Measurements from ENCODE around the gene LEF1. TPM values are rescaled to one million over a fixed set of nuclear protein-coding genes. Genes with fewer than 3 reads are reported as not detected.

The LEF1 gene
- total RNA-seq, 5 donors from 2014 or later (not counting 1 experiment from before 2014, with no cell fraction given): 412 to 776 (median 500) TPM

GRCh38 chr4:108135549-108136209 is 33.1 kb downstream of the LEF1 start:
- Mint-ChIP-seq H3K9me3 (no peaks in the 10 kb centered on the region), H3K36me3 (peaks cover 45% of the 10 kb centered on the region), H3K27ac (peak overlapping the region; percentile 89 to 94), H3K4me3 (peak overlapping the region; percentile 60 to 83 (median 65)), H3K27me3 (no peaks in the 10 kb centered on the region), H3K4me1 (peaks cover 92 to 96% (median 93%) of the 10 kb centered on the region in 3 donors)
- DNase-seq (peak in 1 of 35 experiments; percentile 9), ATAC-seq (replicated peaks in 1 of 4) (peak in 3 of 4 experiments; percentile 9 to 37 (median 13))
- Histone ChIP-seq H3K4me1 (ENCODE audit: control insufficient read depth in 1 of 2, extremely low read depth in 1 of 2, insufficient read depth in 2 of 2, low read length in 2 of 2) (peaks cover 47 to 77% of the 10 kb centered on the region in 2 experiments), H3K27me3 (replicated peaks in 1 of 2; ENCODE audit: control insufficient read depth in 2 of 2, extremely low read depth in 1 of 2, insufficient read depth in 2 of 2, low read length in 1 of 2) (no peaks in the 10 kb centered on the region), H3K4me3 (ENCODE audit: control insufficient read depth in 1 of 2, extremely low read depth in 1 of 2, low read length in 1 of 2) (peak overlapping the region in 1 of 2 donors; percentile 36), H3K36me3 (ENCODE audit: control insufficient read depth in 2 of 2, extremely low read depth in 1 of 2, insufficient read depth in 1 of 2, low read length in 1 of 2) (peaks cover 0 to 15% of the 10 kb centered on the region in 2 donors), H3K27ac (ENCODE audit: low read length) (peak overlapping the region; percentile 29), H3K9me3 (no peaks in the 10 kb centered on the region)
- WGBS (ENCODE audit: insufficient coverage): 67% methylated on average over 3 of the region's 4 CpGs
- CTCF ChIA-PET: interaction anchor here (0.5 to 1.4 kb wide), 2 partner anchors 26 to 43 kb away, joined by 3 read pairs; no protein-coding TSS in a partner anchor
- POLR2A ChIA-PET: no interaction called here

GRCh38 chr4:108130955-108131354 is 37.8 kb downstream of the LEF1 start:
- Mint-ChIP-seq H3K36me3 (peaks cover 59% of the 10 kb centered on the region), H3K27ac (peak overlapping the region; percentile 79 to 91), H3K4me1 (peaks cover 90 to 96% (median 93%) of the 10 kb centered on the region in 3 donors), H3K4me3 (peak overlapping the region in 1 of 3 donors; percentile 83), H3K27me3 (no peaks in the 10 kb centered on the region), H3K9me3 (no peaks in the 10 kb centered on the region)
- Histone ChIP-seq H3K4me1 (ENCODE audit: control insufficient read depth in 1 of 2, extremely low read depth in 1 of 2, insufficient read depth in 2 of 2, low read length in 2 of 2) (peaks cover 37 to 67% of the 10 kb centered on the region in 2 experiments), H3K9me3 (no peaks in the 10 kb centered on the region), H3K36me3 (ENCODE audit: control insufficient read depth in 2 of 2, extremely low read depth in 1 of 2, insufficient read depth in 1 of 2, low read length in 1 of 2) (peaks cover 3 to 17% of the 10 kb centered on the region in 2 donors), H3K4me3 (ENCODE audit: control insufficient read depth in 1 of 2, extremely low read depth in 1 of 2, low read length in 1 of 2) (no peak overlapping the region), H3K27me3 (replicated peaks in 1 of 2; ENCODE audit: control insufficient read depth in 2 of 2, extremely low read depth in 1 of 2, insufficient read depth in 2 of 2, low read length in 1 of 2) (no peaks in the 10 kb centered on the region), H3K27ac (ENCODE audit: low read length) (no peak overlapping the region)
- DNase-seq: no peak
- ChIA-PET CTCF (interaction anchor here (0.6 to 1.7 kb wide), 14 partner anchors 9 to 452 kb away, joined by 3 to 6 read pairs (median 4); no protein-coding TSS in a partner anchor), POLR2A (interaction anchor here (0.6 to 1.0 kb wide), 5 partner anchors 10 to 1596 kb away, joined by 3 to 5 read pairs (median 4); no protein-coding TSS in a partner anchor)
- ATAC-seq (replicated peaks in 1 of 4): no peak
- WGBS (ENCODE audit: insufficient coverage): no CpG with 5 or more reads among the region's 4 CpGs

GRCh38 chr4:108129196-108129595 is 39.5 kb downstream of the LEF1 start:
- no peak for ATAC-seq (replicated peaks in 1 of 4)
- Histone ChIP-seq H3K4me1 (ENCODE audit: control insufficient read depth in 1 of 2, extremely low read depth in 1 of 2, insufficient read depth in 2 of 2, low read length in 2 of 2) (peaks cover 28 to 60% of the 10 kb centered on the region in 2 experiments), H3K36me3 (ENCODE audit: control insufficient read depth in 2 of 2, extremely low read depth in 1 of 2, insufficient read depth in 1 of 2, low read length in 1 of 2) (peaks cover 3 to 17% of the 10 kb centered on the region in 2 donors), H3K27me3 (replicated peaks in 1 of 2; ENCODE audit: control insufficient read depth in 2 of 2, extremely low read depth in 1 of 2, insufficient read depth in 2 of 2, low read length in 1 of 2) (no peaks in the 10 kb centered on the region), H3K4me3 (ENCODE audit: control insufficient read depth in 1 of 2, extremely low read depth in 1 of 2, low read length in 1 of 2) (no peak overlapping the region), H3K9me3 (no peaks in the 10 kb centered on the region), H3K27ac (ENCODE audit: low read length) (no peak overlapping the region)
- no peak for DNase-seq
- H3K36me3 Mint-ChIP-seq: peaks cover 48% of the 10 kb centered on the region
- ChIA-PET CTCF (interaction anchor here (0.6 to 1.3 kb wide), 2 partner anchors 38 to 43 kb away, joined by 5 to 6 read pairs; no protein-coding TSS in a partner anchor), POLR2A (interaction anchor here in 1 of 2 donors (0.7 to 1.0 kb wide), 2 partner anchors 13 to 28 kb away, joined by 3 to 4 read pairs; no protein-coding TSS in a partner anchor)
- peak overlapping the region; percentile 57 to 88 for H3K27ac Mint-ChIP-seq
- peak overlapping the region in 2 of 3 donors; percentile 17 to 83 for H3K4me3 Mint-ChIP-seq
- no peaks in the 10 kb centered on the region for H3K27me3 Mint-ChIP-seq
- H3K4me1 Mint-ChIP-seq: peaks cover 88 to 93% (median 91%) of the 10 kb centered on the region in 3 donors
- H3K9me3 Mint-ChIP-seq: no peaks in the 10 kb centered on the region

GRCh38 chr4:108126806-108127205 is 41.9 kb downstream of the LEF1 start:
- no peak overlapping the region for H3K27ac ChIP-seq (ENCODE audit: low read length)
- no peaks in the 10 kb centered on the region for H3K9me3 Mint-ChIP-seq
- H3K4me3 Mint-ChIP-seq: peak overlapping the region in 1 of 3 donors; percentile 83
- 58% methylated on average over 3 of the region's 3 CpGs for WGBS (ENCODE audit: insufficient coverage)
- H3K27me3 ChIP-seq (replicated peaks in 1 of 2; ENCODE audit: control insufficient read depth in 2 of 2, extremely low read depth in 1 of 2, insufficient read depth in 2 of 2, low read length in 1 of 2): no peaks in the 10 kb centered on the region
- ATAC-seq (replicated peaks in 1 of 4) (no peak), DNase-seq (no peak)
- peaks cover 84 to 87% (median 84%) of the 10 kb centered on the region in 3 donors for H3K4me1 Mint-ChIP-seq
- CTCF ChIA-PET: interaction anchor here (0.6 to 2.4 kb wide), 4 partner anchors 11 to 67 kb away, joined by 3 to 12 read pairs (median 4); no protein-coding TSS in a partner anchor
- no peak overlapping the region for H3K4me3 ChIP-seq (ENCODE audit: control insufficient read depth in 1 of 2, extremely low read depth in 1 of 2, low read length in 1 of 2)
- peaks cover 44% of the 10 kb centered on the region for H3K36me3 Mint-ChIP-seq
- peaks cover 24 to 63% of the 10 kb centered on the region in 2 experiments for H3K4me1 ChIP-seq (ENCODE audit: control insufficient read depth in 1 of 2, extremely low read depth in 1 of 2, insufficient read depth in 2 of 2, low read length in 2 of 2)
- no peaks in the 10 kb centered on the region for H3K27me3 Mint-ChIP-seq
- POLR2A ChIA-PET: interaction anchor here (0.6 to 1.5 kb wide), 5 partner anchors 9 to 459 kb away, joined by 3 to 22 read pairs (median 4); no protein-coding TSS in a partner anchor
- H3K27ac Mint-ChIP-seq: peak overlapping the region; percentile 57 to 88
- no peaks in the 10 kb centered on the region for H3K9me3 ChIP-seq
- peaks cover 3 to 20% of the 10 kb centered on the region in 2 donors for H3K36me3 ChIP-seq (ENCODE audit: control insufficient read depth in 2 of 2, extremely low read depth in 1 of 2, insufficient read depth in 1 of 2, low read length in 1 of 2)

- H3K9me3 Mint-ChIP-seq: no peaks in the 10 kb centered on the region
- H3K27me3 Mint-ChIP-seq: no peaks in the 10 kb centered on the region
- no peaks in the 10 kb centered on the region for H3K9me3 ChIP-seq
- CTCF ChIA-PET: interaction anchor here (1.1 to 1.3 kb wide), 4 partner anchors 10 to 449 kb away, joined by 3 to 4 read pairs (median 3); no protein-coding TSS in a partner anchor
- H3K36me3 Mint-ChIP-seq: peaks cover 29% of the 10 kb centered on the region
- peaks cover 0 to 6% of the 10 kb centered on the region in 2 donors for H3K36me3 ChIP-seq (ENCODE audit: control insufficient read depth in 2 of 2, extremely low read depth in 1 of 2, insufficient read depth in 1 of 2, low read length in 1 of 2)
- peak overlapping the region; percentile 83 to 89 for H3K27ac Mint-ChIP-seq
- no peak overlapping the region for H3K4me3 ChIP-seq (ENCODE audit: control insufficient read depth in 1 of 2, extremely low read depth in 1 of 2, low read length in 1 of 2)
- 33% methylated on average over 1 of the region's 2 CpGs for WGBS (ENCODE audit: insufficient coverage)
- H3K4me3 Mint-ChIP-seq: peak overlapping the region in 1 of 3 donors; percentile 35
- H3K27me3 ChIP-seq (replicated peaks in 1 of 2; ENCODE audit: control insufficient read depth in 2 of 2, extremely low read depth in 1 of 2, insufficient read depth in 2 of 2, low read length in 1 of 2): no peaks in the 10 kb centered on the region
- H3K4me1 Mint-ChIP-seq: peaks cover 83 to 89% (median 84%) of the 10 kb centered on the region in 3 donors
- H3K27ac ChIP-seq (ENCODE audit: low read length): peak overlapping the region; percentile 34
- POLR2A ChIA-PET: interaction anchor here (0.7 to 0.9 kb wide), 2 partner anchors 11 to 13 kb away, joined by 3 to 4 read pairs; no protein-coding TSS in a partner anchor
- peaks cover 40 to 80% of the 10 kb centered on the region in 2 experiments for H3K4me1 ChIP-seq (ENCODE audit: control insufficient read depth in 1 of 2, extremely low read depth in 1 of 2, insufficient read depth in 2 of 2, low read length in 2 of 2)
- ATAC-seq (replicated peaks in 1 of 4): no peak
- DNase-seq: no peak
These were observed 47.9 kb downstream of the LEF1 start for GRCh38 chr4:108120789-108121188.

- H3K4me1 ChIP-seq (ENCODE audit: control insufficient read depth in 1 of 2, extremely low read depth in 1 of 2, insufficient read depth in 2 of 2, low read length in 2 of 2): peaks cover 50 to 90% of the 10 kb centered on the region in 2 experiments
These were observed 49.4 kb downstream of the LEF1 start for GRCh38 chr4:108119199-108119800.

More at GRCh38 chr4:108119199-108119800, 49.4 kb downstream of the LEF1 start:
- peak overlapping the region; percentile 92 to 93 for H3K27ac Mint-ChIP-seq
- CTCF ChIA-PET: interaction anchor here in 1 of 2 donors (0.6 kb wide), 2 partner anchors 9 to 458 kb away, joined by 4 read pairs; no protein-coding TSS in a partner anchor
- Histone ChIP-seq H3K27ac (ENCODE audit: low read length) (peak overlapping the region; percentile 66), H3K4me3 (ENCODE audit: control insufficient read depth in 1 of 2, extremely low read depth in 1 of 2, low read length in 1 of 2) (no peak overlapping the region), H3K9me3 (no peaks in the 10 kb centered on the region), H3K27me3 (replicated peaks in 1 of 2; ENCODE audit: control insufficient read depth in 2 of 2, extremely low read depth in 1 of 2, insufficient read depth in 2 of 2, low read length in 1 of 2) (no peaks in the 10 kb centered on the region), H3K36me3 (ENCODE audit: control insufficient read depth in 2 of 2, extremely low read depth in 1 of 2, insufficient read depth in 1 of 2, low read length in 1 of 2) (peaks cover 0 to 3% of the 10 kb centered on the region in 2 donors)
- ATAC-seq (replicated peaks in 1 of 4) (no peak), DNase-seq (no peak)
- H3K27me3 Mint-ChIP-seq: no peaks in the 10 kb centered on the region
- peaks cover 29% of the 10 kb centered on the region for H3K36me3 Mint-ChIP-seq
- POLR2A ChIA-PET: interaction anchor here (1.2 to 1.8 kb wide), 2 partner anchors 12 to 32 kb away, joined by 5 to 7 read pairs; no protein-coding TSS in a partner anchor
- H3K4me1 Mint-ChIP-seq: peaks cover 85 to 91% (median 86%) of the 10 kb centered on the region in 3 donors
- WGBS (ENCODE audit: insufficient coverage): no CpG with 5 or more reads among the region's 2 CpGs
- peak overlapping the region; percentile 48 to 67 (median 59) for H3K4me3 Mint-ChIP-seq
- no peaks in the 10 kb centered on the region for H3K9me3 Mint-ChIP-seq

Data from T-cell (primary cell).